GM21447 (cell line): ENCODE measurements around the gene RAP1GAP2.
A peak's percentile ranks its signal among the peaks of the same experiment; 100 is the strongest.
"Not testable (repeated sequence)": the region's sequence is repeated elsewhere in the genome, so short reads cannot be mapped to it uniquely, and the experiment has no call there.

Experiments used
- ATAC-seq: cut with Tn5 transposase; IDR thresholded peaks from one replicate; pipeline ENCODE4 v1.9.1; 2021; ENCODE audit not compliant: unreplicated experiment

Gene RAP1GAP2

GRCh38 chr17:2814049-2814448, 17.8 kb downstream of the RAP1GAP2 start:
- peak; percentile 15 for ATAC-seq

GRCh38 chr17:2814481-2815341, 18.5 kb downstream of the RAP1GAP2 start:
- ATAC-seq = peak; percentile 69

- ATAC-seq = no peak
These were observed 19.5 kb downstream of the RAP1GAP2 start for GRCh38 chr17:2815781-2816185.

- ATAC-seq = no peak
These were observed 20.4 kb downstream of the RAP1GAP2 start for GRCh38 chr17:2816688-2817087.

GRCh38 chr17:2819294-2819693, 23.1 kb downstream of the RAP1GAP2 start:
- not testable (repeated sequence) for ATAC-seq

- no peak for ATAC-seq
These were observed 23.8 kb downstream of the RAP1GAP2 start for GRCh38 chr17:2819921-2820501.

GRCh38 chr17:2821868-2822267, 25.6 kb downstream of the RAP1GAP2 start:
- ATAC-seq = no peak

- no peak for ATAC-seq
These were observed 26.1 kb downstream of the RAP1GAP2 start for GRCh38 chr17:2822358-2822757.

- no peak for ATAC-seq
These were observed 29.2 kb downstream of the RAP1GAP2 start for GRCh38 chr17:2825253-2825970.

GRCh38 chr17:2828397-2829038, 32.3 kb downstream of the RAP1GAP2 start:
- ATAC-seq = no peak

GRCh38 chr17:2830678-2831077, 34.4 kb downstream of the RAP1GAP2 start:
- no peak for ATAC-seq

GRCh38 chr17:2835780-2836179, 39.5 kb downstream of the RAP1GAP2 start:
- ATAC-seq = no peak

GRCh38 chr17:2837147-2837561, 40.9 kb downstream of the RAP1GAP2 start:
- ATAC-seq = no peak

GRCh38 chr17:2841606-2842005, 45.4 kb downstream of the RAP1GAP2 start:
- ATAC-seq = no peak

GRCh38 chr17:2842464-2842863, 46.2 kb downstream of the RAP1GAP2 start:
- ATAC-seq = no peak

- ATAC-seq = no peak
These were observed 48.2 kb downstream of the RAP1GAP2 start for GRCh38 chr17:2844416-2844815.

- no peak for ATAC-seq
These were observed 51.4 kb downstream of the RAP1GAP2 start for GRCh38 chr17:2847381-2848333.

- ATAC-seq = no peak
These were observed 53.1 kb downstream of the RAP1GAP2 start for GRCh38 chr17:2849327-2849670.

- no peak for ATAC-seq
These were observed 54.8 kb downstream of the RAP1GAP2 start for GRCh38 chr17:2850991-2851390.

- ATAC-seq = no peak
These were observed 55.4 kb downstream of the RAP1GAP2 start for GRCh38 chr17:2851615-2852014.
